Suppressor macrophage treated with lipopolysaccharide for 1 hour (primary cell): Measurements from ENCODE around the gene COQ5.
"Not testable (repeated sequence)": the region's sequence is repeated elsewhere in the genome, so short reads cannot be mapped to it uniquely, and the experiment has no call there.

ENCODE experiments used
- DNase-seq, 3 donors: peaks; one replicate each; pipeline ENCODE4 v3.0.0-alpha.2; 2020 to 2022

The COQ5 gene

DNA sequence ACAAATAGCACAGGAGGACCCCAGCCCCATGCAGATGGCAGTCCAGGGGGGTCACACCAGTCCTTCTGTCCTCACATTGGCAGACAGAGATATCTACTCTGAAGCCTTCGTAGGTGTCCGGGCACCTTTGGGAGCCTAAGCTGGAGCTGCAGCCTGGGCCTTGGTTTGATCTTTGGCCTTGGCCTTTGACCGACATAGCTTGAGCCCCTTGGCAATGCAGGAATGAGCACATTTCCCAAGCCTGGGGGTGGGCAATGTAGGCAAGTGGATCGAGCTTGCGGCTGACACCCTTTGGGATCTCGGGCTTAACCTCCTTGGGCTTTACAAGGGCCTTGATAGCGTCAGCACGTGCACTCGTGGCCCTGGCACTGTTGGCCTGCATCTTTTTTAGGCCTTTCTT, 6.4 kb downstream of the COQ5 start:
- no peak for DNase-seq

DNA sequence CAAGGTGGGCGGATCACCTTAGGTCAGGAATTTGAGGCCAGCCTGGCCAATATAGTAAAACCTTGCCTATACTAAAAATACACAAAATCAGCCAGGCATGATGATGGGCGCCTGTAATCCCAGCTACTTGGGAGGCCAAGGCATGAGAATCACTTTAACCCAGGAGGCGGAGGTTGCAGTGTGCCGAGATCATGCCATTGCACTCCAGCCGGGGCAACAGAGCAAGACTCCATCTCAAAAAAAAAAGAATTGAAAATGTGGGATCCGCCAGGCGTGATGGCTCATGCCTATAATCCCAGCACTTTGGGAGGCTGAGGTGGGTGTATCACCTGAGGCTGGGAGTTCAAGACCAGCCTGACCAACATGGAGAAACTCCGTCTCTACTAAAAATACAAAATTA, 9.6 kb downstream of the COQ5 start:
- not testable (repeated sequence) for DNase-seq

DNA sequence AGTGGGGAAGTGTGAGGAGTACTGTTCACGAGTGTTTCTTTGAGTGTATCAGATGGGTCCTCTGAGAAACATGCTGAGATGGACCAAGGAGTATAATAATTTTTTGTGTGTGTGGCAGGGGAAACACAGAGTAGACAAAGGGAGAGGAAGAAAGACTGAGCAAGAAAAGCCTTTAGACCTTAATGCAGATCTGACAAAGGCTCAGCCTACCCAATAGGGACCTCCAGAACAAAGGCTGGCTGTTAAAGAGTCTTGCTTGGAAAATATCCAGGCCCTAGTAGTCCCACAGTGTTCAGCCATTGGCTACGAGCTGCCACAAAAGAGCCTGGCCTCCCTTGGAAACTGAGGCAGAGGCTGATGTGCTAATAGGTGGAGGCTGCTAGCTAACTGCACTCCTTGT, 13.5 kb downstream of the COQ5 start:
- DNase-seq = no peak

DNA sequence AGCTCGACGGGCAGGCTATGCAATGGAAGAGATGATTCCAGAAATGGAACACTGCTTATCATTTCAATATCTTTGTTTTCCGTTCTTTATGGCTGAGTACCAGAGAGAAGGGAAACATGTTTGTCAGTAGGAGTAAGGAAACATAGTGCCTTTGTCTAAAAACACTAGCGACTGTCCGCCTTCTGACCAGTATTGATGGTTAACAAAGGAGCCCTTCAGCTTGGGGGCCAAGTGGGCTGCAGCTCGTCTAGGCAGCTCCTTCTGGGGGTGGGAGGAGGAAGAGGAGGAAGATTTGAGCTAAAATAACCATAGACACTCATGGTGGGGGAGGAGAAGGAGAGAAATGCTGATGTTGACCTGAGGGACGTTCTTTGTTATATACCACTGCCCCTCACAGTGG, 15.0 kb downstream of the COQ5 start:
- no peak for DNase-seq

DNA sequence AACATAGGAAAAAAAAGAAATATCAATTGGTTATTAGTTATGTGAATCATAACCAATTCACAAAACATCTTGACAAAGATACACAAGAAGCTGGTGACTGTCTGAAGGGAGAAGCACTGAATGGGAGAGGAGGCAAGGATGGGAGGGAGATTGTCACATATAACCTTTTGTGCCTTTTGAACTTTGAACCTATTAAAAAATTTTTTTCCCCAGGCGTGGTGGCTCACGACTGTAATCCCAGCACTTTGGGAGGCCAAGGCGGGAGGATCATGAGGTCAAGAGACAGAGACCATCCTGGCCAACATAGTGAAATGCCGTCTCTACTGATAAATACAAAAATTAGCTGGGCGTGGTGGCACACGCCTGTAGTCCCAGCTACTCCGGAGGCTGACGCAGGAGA, 20.4 kb downstream of the COQ5 start:
- no peak for DNase-seq

DNA sequence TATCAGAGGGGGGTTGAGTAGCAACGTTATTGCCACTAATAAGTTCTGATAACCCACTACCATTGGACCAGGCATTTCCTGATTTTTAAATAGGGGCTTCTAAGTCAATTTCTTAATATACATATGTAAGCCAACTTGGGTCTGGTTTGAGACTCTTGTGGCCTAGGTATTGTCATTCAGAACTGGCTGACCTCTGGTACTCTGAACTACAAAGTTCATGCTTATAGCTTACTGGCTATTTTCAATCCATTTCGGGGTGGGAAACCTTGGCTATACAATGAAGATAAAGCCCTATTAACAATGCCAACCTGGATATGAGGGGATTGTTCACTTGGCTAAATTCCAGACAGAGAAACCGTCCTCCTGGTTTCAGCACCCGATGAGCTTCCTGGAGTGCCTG, 24.4 kb downstream of the COQ5 start:
- no peak for DNase-seq

DNA sequence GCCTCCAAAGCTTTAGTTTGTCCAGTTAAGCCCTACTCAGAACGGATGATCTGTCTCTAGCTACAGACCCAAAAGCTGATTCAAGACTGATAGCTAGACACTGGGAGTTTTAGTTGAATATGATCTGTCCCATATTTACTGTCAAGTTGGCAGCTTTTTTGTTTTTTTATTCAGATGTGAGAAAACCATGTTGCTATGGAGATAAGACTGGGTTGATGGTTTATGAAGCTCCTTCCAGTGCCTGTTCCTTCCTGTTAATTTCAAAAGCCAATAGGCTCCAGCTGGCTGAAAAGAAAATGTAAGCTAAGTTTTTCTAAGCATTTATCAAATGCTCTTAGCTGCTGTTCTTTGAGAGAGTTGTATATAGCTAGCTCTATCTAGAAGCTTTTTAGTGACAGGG, 28.4 kb downstream of the COQ5 start:
- no peak for DNase-seq

DNA sequence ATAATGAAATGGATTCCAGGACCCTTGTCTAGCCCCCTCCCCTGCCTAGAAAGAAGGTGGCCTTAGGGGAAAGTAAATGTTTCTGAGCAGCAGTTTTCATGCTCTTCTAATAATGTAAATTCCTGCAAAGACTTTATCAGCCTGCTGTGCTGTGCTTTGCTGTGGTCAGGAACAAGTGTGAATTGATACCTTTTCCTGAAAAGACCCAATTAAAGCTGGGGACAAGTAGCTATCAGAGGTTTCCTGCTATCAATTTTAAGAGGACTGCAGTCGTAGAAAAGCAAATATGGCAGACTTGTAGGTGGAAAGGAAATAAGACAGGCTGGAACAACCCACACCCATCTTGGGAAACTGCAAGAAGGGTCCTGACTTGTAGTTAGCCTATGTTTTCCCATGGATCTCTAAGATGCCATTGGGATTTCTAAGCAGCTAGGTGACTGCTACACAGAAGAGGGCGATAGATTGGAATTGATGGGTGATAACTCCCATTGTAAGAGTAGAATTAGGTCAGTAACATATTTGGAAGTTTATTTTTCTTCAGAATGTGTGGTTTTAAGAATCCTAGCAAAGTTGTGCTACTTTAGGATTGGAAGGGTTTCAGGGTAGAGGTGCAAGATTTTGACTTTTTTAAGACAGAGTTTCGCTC, 30.0 kb downstream of the COQ5 start:
- no peak for DNase-seq

DNA sequence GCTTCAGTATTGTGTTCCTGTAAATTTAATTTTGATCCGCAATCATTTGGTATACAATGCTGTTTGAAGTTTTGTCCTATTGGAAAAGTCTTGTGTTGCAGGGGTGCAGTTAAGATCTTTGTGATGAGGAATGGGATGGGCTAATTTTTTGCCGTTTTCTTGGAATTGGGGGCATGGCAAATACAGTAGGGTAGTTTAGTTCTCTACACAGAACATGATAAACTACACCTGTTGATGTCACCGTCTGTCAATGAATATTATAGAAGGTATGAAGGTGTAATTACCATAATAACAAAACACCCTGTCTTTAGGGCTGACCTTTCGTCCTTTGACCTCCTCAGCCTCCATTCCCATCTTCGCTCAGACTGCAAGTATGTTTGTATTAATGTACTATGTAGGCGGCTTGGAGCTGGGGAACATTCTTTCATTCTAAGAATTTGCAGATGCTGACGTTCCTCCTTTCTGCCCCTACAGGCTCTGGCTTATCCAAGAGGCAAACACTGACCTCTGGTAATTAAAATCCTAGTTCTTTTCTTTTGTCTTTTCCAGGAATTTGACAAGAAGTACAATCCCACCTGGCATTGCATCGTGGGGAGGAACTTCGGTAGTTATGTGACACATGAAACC, 31.3 kb downstream of the COQ5 start:
- DNase-seq = no peak

DNA sequence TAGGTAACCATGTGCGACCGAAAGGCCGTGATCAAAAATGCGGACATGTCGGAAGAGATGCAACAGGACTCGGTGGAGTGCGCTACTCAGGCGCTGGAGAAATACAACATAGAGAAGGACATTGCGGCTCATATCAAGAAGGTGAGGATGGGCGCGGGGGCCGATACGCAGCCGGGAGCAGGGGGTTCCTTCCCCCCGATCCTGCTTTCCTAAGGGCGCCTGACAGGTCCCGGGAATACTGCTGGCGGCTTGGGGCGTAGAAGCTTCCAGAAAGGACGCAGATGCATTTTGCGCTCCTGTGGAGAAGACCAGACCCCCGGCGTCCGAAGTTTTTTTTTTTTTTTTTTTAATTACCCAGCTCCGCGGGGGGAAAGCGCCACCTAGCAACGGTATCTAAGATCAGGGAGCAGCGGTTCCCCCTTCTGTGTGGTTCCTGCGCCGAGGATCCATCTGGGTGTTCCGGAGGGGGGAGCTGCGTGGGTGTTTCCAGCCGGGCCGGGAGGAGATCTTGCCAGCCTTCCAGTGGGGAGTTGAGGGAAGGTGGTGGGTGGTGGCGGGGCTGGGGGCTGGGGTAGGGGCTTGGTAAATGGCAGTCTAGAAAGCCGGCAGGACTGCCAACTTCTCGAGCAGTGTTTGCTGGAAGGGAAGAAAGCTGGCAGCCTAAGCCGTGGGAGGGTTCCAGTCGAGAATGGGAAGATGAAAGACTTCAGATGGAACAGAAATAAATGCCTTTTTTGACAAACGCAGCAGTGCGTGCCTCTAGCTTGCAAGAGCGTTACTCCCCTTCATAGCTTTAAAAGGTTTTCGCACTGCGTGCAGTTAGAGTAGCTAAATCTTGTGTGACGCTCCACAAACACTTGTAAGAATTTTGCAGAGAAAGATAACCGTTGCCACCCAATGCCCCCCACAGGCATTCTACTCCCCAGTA, 32.3 kb downstream of the COQ5 start:
- peak; percentile 76 to 86 (median 80) for DNase-seq

DNA sequence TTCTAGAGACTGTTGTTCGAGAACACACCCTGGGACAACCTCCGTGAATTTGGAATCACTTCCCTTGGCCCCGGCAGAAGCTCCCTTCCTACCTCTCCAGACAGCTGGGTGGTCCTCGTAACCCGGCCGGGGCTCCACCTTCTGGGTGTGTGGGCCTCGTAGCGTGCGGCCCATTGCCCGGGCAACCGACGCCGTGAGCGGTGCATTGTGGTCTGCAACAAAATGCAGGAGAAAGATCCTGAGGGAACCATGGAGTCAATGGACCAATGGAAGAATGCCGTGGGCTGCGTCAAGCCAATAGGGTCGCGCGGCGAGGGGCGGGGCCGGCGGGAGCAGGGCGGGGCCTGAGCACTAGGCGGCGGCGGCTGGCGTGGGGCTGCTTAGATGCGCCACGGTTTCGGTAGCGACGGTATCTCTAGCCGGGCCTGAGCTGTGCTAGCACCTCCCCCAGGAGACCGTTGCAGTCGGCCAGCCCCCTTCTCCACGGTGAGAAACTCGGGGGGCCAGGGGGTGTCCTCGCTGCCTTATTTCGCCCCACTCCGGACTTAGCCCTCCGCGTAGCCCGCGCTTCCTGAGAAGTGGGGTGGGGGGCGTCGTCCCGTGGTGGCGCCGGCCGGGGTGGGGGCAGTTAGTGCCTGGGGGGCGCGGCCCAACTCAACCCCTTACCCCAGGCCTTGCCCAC, 33.1 kb downstream of the COQ5 start, which contains the start of gene DYNLL1:
DYNLL1 (plus strand) TSS at position 383 of the 682 bp plus-strand sequence. CDS start 309 bp downstream, outside the sequence.
- DNase-seq = peak; percentile 98 to 99 (median 99)

DNA sequence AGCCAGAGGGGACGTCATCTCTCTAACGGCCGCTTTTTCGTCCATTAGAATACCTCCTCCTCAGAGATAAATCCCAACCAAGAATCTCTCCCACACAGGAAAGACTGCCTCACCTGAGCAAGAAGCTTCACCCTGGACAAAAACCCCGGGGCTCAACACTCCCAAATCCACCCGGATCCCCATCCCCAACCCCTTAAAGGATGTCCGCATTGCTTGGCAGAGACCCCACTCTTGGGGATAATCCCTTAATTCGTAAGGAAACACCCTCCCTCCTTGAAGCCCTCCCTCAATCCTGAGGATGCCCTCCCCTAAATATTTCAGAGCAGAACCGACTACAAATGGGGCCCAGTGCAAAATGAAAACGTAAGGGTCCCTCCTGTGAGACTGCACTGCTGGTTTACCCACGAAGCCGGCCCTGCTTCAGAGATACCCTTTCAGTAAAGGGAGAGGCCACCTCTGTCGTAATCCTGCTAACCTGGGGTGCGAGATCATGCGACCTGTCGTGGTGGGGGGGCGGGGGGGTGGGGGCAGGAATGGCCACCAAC, 33.7 kb downstream of the COQ5 start:
- no peak for DNase-seq

DNA sequence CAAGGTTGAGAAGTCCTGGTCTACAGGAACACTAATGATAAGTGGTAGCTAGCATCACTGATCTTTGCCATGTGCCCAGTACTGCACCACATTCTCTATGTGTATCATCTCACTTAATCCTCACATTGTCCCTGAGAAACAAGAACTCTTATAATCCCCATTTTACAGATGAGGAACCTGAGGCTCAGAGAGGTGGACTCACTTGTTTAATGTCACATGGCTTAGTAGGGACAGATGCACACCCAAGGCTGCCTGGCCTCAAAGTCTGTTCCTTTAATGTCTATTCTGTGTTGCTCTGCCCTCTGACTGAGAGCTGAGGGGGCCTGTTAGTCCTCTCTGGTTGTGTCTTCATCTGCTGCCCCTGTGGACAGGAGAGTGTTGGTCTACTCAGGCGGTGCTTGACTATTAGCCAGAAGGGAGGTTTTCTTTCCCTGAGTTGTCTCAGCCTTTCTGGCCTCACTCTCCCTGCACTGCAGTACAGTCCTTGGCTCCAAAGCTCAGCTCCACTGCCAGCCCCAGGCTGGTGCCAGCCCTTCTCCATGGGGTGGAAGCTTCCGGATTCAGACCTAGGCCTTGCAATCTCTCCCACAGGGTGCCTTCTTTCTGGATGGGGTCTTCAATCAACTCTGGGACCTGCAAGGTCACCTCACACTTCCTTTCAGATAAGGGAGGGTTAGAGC, 38.0 kb downstream of the COQ5 start:
- DNase-seq = no peak

DNA sequence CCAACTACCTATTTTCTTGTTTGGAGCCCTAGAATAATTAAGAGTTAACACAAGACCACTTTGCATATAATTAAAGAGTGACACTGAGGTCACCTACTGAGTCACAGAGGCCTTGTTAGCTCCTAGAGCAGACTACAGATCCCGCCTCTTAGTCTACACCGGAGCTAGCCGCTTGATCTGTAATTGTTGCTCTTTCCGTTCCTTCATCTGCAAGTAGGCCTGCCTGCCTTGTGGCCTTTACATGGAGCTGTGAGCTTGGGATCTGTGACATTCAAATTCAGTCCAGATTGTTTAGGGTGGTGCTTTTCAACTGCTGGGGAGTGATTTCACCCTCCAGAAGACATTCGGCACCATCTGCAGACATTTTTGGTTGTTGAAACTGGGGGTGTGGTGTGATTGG, 38.6 kb downstream of the COQ5 start:
- DNase-seq = no peak

DNA sequence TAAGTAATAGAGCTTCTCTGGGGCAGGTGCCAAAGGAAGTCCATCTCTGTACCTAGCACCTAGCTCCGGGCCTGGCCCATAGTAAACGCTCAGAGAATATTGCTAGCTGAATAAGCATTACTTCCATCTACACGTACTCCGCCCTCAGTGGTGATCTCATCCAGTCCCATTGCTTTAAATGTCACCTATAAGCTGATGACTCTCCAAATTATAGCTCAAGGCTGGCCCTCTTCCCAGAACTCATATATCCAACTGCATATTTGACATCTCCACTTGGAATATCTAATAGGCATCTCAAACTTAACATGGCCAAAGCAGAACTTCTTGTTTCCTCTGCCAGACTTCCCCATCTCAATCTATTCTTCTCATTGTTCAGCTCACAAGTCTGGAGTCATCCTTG, 39.9 kb downstream of the COQ5 start:
- no peak for DNase-seq

DNA sequence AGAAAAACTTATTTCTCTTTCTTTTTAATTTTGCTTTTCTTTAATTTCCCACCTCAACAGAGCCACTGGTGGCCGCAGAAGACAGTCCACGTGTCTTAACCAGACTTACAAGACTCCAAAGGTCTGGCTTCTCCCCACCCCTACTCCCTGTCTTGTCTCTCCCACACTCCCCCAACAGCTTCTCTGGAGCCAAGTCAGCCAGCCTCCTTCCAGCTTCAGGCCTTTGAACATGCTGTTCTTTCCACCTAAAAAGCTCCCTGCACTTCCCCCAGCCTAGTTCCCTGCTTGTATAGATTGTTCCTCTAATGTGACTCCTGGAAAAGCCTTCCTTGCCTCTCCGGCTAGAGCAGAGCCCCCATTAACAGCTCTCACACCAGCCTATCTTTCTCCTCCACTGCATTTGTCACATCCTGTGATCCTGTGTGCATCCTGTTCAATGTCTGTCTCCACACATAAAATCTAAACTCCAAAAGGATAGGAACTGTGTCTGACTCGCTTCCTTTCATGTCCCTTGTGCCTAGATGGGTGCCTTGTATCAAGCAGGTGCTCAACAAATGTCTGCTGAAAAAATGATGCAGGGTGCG, 40.8 kb downstream of the COQ5 start:
- no peak for DNase-seq

DNA sequence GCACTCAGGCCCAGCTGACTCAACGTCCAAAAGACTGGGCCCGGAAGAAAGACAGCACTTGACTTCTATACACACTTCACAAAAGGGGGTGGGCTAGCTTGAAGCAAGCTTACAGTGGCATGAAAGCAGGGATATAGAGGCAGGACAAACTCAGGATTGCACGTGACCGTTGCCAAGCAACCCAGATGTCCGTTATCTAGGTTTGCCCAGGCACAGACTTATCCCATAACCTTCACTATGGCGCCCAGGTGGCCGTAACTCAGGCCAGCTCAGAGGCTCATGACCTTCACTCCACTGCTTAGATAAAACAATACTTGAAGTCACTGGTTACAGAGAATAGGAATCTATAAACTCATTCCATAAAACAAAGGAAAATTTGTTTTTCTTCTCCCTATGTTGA, 41.4 kb downstream of the COQ5 start:
- not testable (repeated sequence) for DNase-seq

DNA sequence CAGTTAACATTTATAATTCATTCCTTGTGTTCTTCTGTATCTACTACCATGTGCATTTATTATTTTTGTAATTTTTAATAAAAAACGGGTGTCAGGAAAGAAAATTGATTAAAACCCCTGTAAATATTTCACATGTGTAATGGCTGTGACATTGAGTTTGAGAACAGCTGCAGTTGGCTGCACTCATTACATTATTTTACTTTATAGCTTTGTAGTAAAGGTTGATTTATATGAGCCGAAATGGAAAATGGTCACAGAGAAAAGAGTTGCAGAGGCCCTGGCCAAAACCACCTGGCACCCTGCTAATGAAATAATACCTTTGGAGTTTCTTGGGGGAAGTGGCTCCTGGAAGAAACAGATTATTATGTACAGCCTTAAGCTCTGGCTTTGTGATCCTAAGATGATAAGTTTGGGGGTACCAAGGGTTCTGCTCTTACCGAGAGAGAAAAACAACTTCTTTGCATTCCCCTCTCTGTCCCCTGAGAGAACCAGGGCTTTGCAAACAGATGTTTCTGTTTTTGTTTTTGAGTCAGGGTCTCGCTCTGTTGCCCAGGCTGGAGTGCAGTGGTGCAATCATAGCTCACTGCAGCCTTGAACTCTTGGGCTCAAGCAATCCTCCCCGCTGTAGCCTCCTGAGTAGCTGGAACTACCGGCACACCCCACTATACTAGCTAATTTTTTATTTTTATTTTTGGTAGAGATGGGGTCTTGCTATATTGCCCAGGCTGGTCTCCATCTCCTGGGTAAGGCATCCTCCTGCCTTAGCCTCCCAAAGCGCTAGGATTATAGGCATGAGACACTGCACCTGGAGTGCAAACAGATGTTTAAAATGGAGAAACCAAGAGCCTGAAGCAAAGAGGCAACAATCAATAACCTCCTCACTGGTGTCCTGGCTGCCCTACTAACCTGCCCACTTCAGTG, 42.7 kb downstream of the COQ5 start:
- DNase-seq = no peak

DNA sequence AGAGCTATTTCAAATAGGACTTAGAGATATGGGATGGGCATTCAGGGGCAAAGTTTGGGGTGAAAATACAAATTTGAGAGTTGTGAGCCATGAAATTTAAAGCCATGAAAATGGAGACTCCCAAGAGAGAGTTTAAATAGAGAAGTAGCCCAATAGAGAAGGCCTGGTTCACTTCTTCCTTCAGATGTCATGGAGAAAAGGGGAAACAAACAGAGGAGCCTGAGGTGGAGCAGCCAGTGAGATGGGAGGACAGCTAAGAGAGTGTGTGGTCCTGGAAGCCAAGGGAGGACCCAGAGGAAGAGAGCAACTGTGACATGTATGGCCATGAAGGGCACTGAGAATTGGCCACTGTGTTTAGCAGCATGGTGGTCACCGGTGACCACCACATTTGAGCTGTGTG, 45.3 kb downstream of the COQ5 start:
- peak in 2 of 3 donors; percentile 27 for DNase-seq

DNA sequence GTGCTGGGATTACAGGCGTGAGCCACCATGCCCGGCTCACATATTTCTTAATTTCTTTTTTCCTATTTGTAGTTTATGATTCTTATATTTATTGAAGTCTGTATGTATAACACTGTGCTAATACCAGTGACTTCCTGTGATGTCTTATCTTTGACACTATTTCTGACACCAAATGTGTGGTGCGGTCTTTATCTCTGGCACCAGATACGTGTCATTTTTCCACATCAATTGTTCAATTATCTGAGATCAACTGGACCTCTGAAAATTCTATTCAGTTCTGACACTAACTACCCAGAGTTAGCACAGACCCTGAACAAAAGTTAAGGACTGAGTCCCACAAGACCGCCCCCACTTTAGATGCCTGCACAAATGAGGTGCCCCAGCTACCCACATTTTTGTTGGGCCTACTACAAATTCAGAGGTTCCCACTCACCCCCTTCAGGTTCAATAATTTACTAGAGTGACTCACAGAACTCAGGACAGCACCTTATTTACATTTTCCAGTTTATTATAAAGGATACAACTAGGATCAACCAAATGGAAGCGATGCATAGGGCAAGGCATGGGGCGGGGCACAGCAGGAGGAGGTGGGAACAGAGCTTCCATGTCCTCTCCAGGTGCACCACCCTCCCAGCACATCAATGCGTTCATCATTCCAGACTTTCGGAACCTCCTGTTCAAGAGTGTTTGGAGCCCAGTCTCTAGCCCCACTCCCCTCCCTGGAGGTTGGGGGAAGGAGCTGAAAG, 47.8 kb downstream of the COQ5 start:
- DNase-seq = no peak
